GM23338 (cell line): ENCODE results near the gene RNF11. TPM values are rescaled to one million over a fixed set of nuclear protein-coding genes. Genes with fewer than 3 reads are reported as not detected.

Source experiments
- ATAC-seq: fragments of 200-7000 bp; cut with Tn5 transposase; 3 replicates; pipeline ENCODE4 v1.9.1; 2020
- DNase-seq: peaks from one replicate; pipeline ENCODE4 v3.0.0-alpha.2; 2015; ENCODE audit warnings: low spot score
- H2AFZ ChIP-seq: fragments of 200-600 bp; sonication (generic); 2 replicates; pipeline ENCODE4 v1.8.0; 2016; ENCODE audit warnings: antibody characterized with exemption, mild to moderate bottlenecking, moderate library complexity
- H3F3A ChIP-seq: fragments of 200-600 bp; sonication (generic); replicated peaks from 2 replicates; pipeline ENCODE4 v1.8.0; 2017; ENCODE audit warnings: antibody characterized with exemption, mixed run types, low read depth
- H3K27ac ChIP-seq: fragments of 200-600 bp; sonication (generic); 2 replicates; pipeline ENCODE4 v1.6.1; 2016; ENCODE audit warnings: low read depth
- H3K27me3 ChIP-seq: fragments of 200-600 bp; sonication (generic); 2 replicates; pipeline ENCODE4 v1.8.0; 2016; ENCODE audit warnings: mild to moderate bottlenecking, mixed run types, moderate library complexity; ENCODE audit not compliant: insufficient read depth
- H3K36me3 ChIP-seq: fragments of 200-600 bp; sonication (generic); 2 replicates; pipeline ENCODE4 v1.8.0; 2016; ENCODE audit warnings: mild to moderate bottlenecking; ENCODE audit not compliant: insufficient read depth
- H3K4me1 ChIP-seq: fragments of 200-600 bp; sonication (generic); 2 replicates; pipeline ENCODE4 v1.8.0; 2016; ENCODE audit warnings: mild to moderate bottlenecking, moderate library complexity; ENCODE audit not compliant: insufficient read depth
- H3K4me2 ChIP-seq: fragments of 200-600 bp; sonication (generic); 2 replicates; pipeline ENCODE4 v1.7.1; 2017; ENCODE audit warnings: mixed run types
- H3K4me3 ChIP-seq: fragments of 200-600 bp; sonication (generic); 2 replicates; pipeline ENCODE4 v1.6.1; 2016; ENCODE audit warnings: mixed run types
- H3K79me2 ChIP-seq: fragments of 200-600 bp; sonication (generic); replicated peaks from 2 replicates; pipeline ENCODE4 v1.8.0; 2017; ENCODE audit warnings: mild to moderate bottlenecking; ENCODE audit not compliant: insufficient read depth
- H3K9me2 ChIP-seq: fragments of 200-600 bp; sonication (generic); 2 replicates; pipeline ENCODE4 v1.8.0; 2017; ENCODE audit not compliant: insufficient read depth
- H4K20me1 ChIP-seq: fragments of 200-600 bp; sonication (generic); replicated peaks from 2 replicates; pipeline ENCODE4 v1.8.0; 2017; ENCODE audit warnings: mild to moderate bottlenecking; ENCODE audit not compliant: insufficient read depth
- H3K27ac Mint-ChIP-seq: 2 replicates; pipeline ENCODE4 v1.8.0; 2020; ENCODE audit warnings: inconsistent platforms, mild to moderate bottlenecking, moderate library complexity, mixed read lengths
- H3K27me3 Mint-ChIP-seq: 3 replicates; pipeline ENCODE4 v1.8.0; 2022; ENCODE audit warnings: low read depth, mild to moderate bottlenecking, moderate library complexity, mixed read lengths, inconsistent platforms; ENCODE audit not compliant: insufficient read depth, poor library complexity
- H3K36me3 Mint-ChIP-seq: 3 replicates; pipeline ENCODE4 v1.8.0; 2021; ENCODE audit warnings: low read depth, mild to moderate bottlenecking, inconsistent platforms, moderate library complexity, mixed read lengths
- H3K4me1 Mint-ChIP-seq: 3 replicates; pipeline ENCODE4 v1.8.0; 2020; ENCODE audit warnings: mild to moderate bottlenecking, inconsistent platforms, mixed read lengths
- H3K4me3 Mint-ChIP-seq: 3 replicates; pipeline ENCODE4 v1.8.0; 2021; ENCODE audit warnings: moderate library complexity, mild to moderate bottlenecking, inconsistent platforms, mixed read lengths
- H3K9me3 Mint-ChIP-seq: 3 replicates; pipeline ENCODE4 v1.8.0; 2020; ENCODE audit warnings: moderate library complexity, mild to moderate bottlenecking, inconsistent platforms, mixed read lengths
- CREB1 ChIP-seq: fragments of 250-450 bp; sonication (Bioruptor Pico); IDR thresholded peaks from 2 replicates; pipeline ENCODE4 v1.5.0; 2020; ENCODE audit warnings: low read depth, mild to moderate bottlenecking, moderate library complexity
- EZH2phosphoT487 ChIP-seq: fragments of 200-600 bp; sonication (generic); IDR thresholded peaks from one replicate; pipeline ENCODE4 v1.8.1; 2018; ENCODE audit warnings: antibody characterized with exemption; ENCODE audit not compliant: unreplicated experiment
- NANOG ChIP-seq: IDR thresholded peaks from 2 replicates; pipeline ENCODE4 v1.6.1; 2016; ENCODE audit warnings: antibody characterized with exemption, borderline replicate concordance
- POLR2AphosphoS5 ChIP-seq: IDR thresholded peaks from 2 replicates; pipeline ENCODE4 v1.6.1; 2016; ENCODE audit warnings: antibody characterized with exemption, low read depth
- ZNF114 ChIP-seq: fragments of 250-450 bp; sonication (Bioruptor Pico); IDR thresholded peaks from 2 replicates; pipeline ENCODE4 v1.5.0; 2020; ENCODE audit warnings: mild to moderate bottlenecking, moderate library complexity
- ZNF331 ChIP-seq: fragments of 250-450 bp; sonication (Bioruptor Pico); IDR thresholded peaks from 2 replicates; pipeline ENCODE4 v1.5.0; 2020; ENCODE audit warnings: low read depth, mild to moderate bottlenecking, moderate library complexity
- long read RNA-seq: library from polyadenylated mRNA; unstranded; transcript quantifications from one replicate; pipeline ENCODE4 v2.0.0, GENCODE V29; 2020; ENCODE audit not compliant: unreplicated experiment
- polyA plus RNA-seq: library from polyadenylated mRNA; unstranded; fragments of >200 nt; fragmentation: Nextera tagmentation; extraction: Ambion mirVana; gene quantifications from 2 replicates; pipeline ENCODE4 v1.2.1, GENCODE V29; 2016
- total RNA-seq: library from RNA; depleted of rRNA; stranded (reverse); fragments of >200 nt; shearing (Covaris generic); gene quantifications from 2 replicates; pipeline ENCODE4 v1.2.3, GENCODE V29; 2014; rRNA removed
- TF ChIP-seq, protein P1 (sequence below): IDR thresholded peaks from 2 replicates; pipeline ENCODE4 v1.6.1; 2016; ENCODE audit warnings: antibody characterized with exemption
- TF ChIP-seq, protein P2 (sequence below): fragments of 250-450 bp; sonication (Bioruptor Pico); IDR thresholded peaks from 2 replicates; pipeline ENCODE4 v1.5.0; 2020; ENCODE audit warnings: mild to moderate bottlenecking, moderate library complexity

The RNF11 gene, protein sequence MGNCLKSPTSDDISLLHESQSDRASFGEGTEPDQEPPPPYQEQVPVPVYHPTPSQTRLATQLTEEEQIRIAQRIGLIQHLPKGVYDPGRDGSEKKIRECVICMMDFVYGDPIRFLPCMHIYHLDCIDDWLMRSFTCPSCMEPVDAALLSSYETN
- total RNA-seq (43.0 and 48.6 TPM in 2 replicates), polyA plus RNA-seq (22.3 and 23.7 TPM in 2 replicates)
- long read RNA-seq, partial matches to known transcripts = 0 of 4 reads
- long read RNA-seq, other reads (novel, unspliced or antisense) = 0 of 4 reads

DNA sequence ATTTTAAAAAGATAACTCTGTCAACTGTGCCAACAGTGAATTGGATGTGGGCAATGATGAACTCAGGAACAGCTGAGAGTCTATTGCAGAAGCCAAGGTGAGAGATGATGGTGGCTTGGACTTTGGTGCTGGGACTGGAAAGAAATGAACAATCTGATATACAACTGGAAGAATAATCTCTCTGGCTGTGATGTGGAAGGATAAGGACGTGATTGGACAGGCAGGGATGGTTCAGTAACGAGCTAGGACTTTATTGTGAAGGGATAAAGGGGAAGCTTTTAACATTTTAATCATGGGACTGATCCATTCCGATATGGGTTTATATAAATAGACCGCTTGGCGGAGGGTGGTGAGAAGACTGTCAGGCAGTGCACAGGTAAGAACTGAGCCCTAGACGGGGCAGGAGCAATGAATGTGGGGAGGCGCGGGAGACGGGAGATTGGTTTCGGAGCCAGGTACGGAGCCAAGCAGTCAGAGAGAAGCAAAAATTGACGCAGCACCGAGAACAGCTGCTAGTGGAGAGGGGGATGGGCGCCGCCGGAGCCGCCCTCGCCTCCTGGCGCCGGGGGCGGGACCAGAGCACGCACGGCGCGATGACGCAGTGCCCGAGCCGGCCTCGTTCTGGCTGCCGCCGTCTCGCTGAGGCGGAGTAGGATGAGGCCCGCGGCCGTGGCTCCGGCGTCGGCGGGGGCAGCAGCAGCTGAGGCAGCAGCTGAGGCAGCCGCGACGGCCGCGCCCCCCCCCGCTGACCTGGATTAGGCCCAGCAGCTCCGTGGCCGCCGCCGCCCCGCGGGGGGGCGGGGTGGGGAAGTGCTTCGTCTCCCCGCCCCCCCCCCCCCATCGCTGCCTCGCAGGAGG, at the start of gene RNF11:
Gene RNF11 (plus strand): TSS at position 601 of the 858 bp plus-strand sequence. CDS start 484 bp downstream, outside the sequence.
- H3K27me3 ChIP-seq = peaks cover 15% of the 10 kb centered on the region; the same call in 1 of the 2 replicates
- peak; percentile 94 for ATAC-seq
- peak within 1 kb of the TSS; percentile 82 for H3K4me3 Mint-ChIP-seq
- peak; percentile 87 for TF ChIP-seq POLR2AphosphoS5
- peak; percentile 88 for TF ChIP-seq CREB1 (CRISPR knock-in tag)
- no peak for TF ChIP-seq ZNF331 (CRISPR knock-in tag)
- no peak for TF ChIP-seq NANOG
- TF ChIP-seq, protein P1, sequence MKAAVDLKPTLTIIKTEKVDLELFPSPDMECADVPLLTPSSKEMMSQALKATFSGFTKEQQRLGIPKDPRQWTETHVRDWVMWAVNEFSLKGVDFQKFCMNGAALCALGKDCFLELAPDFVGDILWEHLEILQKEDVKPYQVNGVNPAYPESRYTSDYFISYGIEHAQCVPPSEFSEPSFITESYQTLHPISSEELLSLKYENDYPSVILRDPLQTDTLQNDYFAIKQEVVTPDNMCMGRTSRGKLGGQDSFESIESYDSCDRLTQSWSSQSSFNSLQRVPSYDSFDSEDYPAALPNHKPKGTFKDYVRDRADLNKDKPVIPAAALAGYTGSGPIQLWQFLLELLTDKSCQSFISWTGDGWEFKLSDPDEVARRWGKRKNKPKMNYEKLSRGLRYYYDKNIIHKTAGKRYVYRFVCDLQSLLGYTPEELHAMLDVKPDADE = no peak
- no peak for TF ChIP-seq EZH2phosphoT487
- TF ChIP-seq, protein P2, sequence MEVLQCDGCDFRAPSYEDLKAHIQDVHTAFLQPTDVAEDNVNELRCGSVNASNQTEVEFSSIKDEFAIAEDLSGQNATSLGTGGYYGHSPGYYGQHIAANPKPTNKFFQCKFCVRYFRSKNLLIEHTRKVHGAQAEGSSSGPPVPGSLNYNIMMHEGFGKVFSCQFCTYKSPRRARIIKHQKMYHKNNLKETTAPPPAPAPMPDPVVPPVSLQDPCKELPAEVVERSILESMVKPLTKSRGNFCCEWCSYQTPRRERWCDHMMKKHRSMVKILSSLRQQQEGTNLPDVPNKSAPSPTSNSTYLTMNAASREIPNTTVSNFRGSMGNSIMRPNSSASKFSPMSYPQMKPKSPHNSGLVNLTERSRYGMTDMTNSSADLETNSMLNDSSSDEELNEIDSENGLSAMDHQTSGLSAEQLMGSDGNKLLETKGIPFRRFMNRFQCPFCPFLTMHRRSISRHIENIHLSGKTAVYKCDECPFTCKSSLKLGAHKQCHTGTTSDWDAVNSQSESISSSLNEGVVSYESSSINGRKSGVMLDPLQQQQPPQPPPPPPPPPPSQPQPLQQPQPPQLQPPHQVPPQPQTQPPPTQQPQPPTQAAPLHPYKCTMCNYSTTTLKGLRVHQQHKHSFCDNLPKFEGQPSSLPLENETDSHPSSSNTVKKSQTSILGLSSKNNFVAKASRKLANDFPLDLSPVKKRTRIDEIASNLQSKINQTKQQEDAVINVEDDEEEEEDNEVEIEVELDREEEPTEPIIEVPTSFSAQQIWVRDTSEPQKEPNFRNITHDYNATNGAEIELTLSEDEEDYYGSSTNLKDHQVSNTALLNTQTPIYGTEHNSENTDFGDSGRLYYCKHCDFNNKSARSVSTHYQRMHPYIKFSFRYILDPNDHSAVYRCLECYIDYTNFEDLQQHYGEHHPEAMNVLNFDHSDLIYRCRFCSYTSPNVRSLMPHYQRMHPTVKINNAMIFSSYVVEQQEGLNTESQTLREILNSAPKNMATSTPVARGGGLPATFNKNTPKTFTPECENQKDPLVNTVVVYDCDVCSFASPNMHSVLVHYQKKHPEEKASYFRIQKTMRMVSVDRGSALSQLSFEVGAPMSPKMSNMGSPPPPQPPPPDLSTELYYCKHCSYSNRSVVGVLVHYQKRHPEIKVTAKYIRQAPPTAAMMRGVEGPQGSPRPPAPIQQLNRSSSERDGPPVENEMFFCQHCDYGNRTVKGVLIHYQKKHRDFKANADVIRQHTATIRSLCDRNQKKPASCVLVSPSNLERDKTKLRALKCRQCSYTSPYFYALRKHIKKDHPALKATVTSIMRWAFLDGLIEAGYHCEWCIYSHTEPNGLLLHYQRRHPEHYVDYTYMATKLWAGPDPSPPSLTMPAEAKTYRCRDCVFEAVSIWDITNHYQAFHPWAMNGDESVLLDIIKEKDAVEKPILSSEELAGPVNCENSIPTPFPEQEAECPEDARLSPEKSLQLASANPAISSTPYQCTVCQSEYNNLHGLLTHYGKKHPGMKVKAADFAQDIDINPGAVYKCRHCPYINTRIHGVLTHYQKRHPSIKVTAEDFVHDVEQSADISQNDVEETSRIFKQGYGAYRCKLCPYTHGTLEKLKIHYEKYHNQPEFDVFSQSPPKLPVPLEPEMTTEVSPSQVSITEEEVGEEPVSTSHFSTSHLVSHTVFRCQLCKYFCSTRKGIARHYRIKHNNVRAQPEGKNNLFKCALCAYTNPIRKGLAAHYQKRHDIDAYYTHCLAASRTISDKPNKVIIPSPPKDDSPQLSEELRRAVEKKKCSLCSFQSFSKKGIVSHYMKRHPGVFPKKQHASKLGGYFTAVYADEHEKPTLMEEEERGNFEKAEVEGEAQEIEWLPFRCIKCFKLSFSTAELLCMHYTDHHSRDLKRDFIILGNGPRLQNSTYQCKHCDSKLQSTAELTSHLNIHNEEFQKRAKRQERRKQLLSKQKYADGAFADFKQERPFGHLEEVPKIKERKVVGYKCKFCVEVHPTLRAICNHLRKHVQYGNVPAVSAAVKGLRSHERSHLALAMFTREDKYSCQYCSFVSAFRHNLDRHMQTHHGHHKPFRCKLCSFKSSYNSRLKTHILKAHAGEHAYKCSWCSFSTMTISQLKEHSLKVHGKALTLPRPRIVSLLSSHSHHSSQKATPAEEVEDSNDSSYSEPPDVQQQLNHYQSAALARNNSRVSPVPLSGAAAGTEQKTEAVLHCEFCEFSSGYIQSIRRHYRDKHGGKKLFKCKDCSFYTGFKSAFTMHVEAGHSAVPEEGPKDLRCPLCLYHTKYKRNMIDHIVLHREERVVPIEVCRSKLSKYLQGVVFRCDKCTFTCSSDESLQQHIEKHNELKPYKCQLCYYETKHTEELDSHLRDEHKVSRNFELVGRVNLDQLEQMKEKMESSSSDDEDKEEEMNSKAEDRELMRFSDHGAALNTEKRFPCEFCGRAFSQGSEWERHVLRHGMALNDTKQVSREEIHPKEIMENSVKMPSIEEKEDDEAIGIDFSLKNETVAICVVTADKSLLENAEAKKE = no peak
- TF ChIP-seq ZNF114 (CRISPR knock-in tag) = no peak
- H2AFZ ChIP-seq = peak within 1 kb of the TSS; percentile 100
- H3K4me1 Mint-ChIP-seq = peaks cover 18% of the 10 kb centered on the region
- H3K4me1 ChIP-seq = peaks cover 20% of the 10 kb centered on the region
- peaks cover 20% of the 10 kb centered on the region for H4K20me1 ChIP-seq
- peak; percentile 94 for DNase-seq
- H3K36me3 Mint-ChIP-seq = no peaks in the 10 kb centered on the region
- H3K36me3 ChIP-seq = no peaks in the 10 kb centered on the region
- peaks cover 8% of the 10 kb centered on the region for H3K27me3 Mint-ChIP-seq
- H3K9me2 ChIP-seq = no peaks in the 10 kb centered on the region
- H3K27ac Mint-ChIP-seq = peak within 1 kb of the TSS; percentile 19
- peaks cover 44% of the 10 kb centered on the region for H3K79me2 ChIP-seq
- peak within 1 kb of the TSS; percentile 99 for H3K4me2 ChIP-seq
- H3K4me3 ChIP-seq = peak within 1 kb of the TSS; percentile 96
- no peak within 1 kb of the TSS for H3K27ac ChIP-seq
- H3K9me3 Mint-ChIP-seq = no peaks in the 10 kb centered on the region
- no peaks in the 10 kb centered on the region for H3F3A ChIP-seq
